ENCODE data around the gene MED26.

DNA sequence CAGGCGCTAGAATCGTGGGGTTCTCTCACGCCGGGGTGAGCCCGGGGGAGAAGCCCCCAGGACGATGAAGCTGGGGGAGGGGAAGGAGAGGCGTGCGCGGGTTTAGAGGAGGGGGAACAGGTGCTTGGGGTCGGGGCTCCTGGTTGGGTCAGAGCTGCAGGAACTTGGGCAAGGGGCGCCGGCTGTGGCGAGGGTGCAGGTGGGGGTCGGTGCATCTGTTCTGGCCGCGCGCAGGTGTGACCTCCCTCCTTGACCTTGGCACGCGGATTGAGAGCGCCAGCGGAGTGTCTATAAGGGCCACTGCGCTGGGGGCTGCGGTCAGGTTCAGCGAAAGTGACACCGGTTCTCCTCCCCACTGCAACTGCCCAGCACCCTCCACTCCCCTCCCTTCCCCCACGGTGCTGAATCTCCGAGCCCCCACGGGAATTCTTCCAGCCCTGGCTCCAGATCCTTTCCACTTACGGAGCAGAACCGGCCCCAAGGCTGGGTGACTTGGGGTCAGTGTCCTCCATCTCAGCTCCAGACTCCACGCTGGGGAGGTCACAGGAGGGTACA, 33.6 kb upstream of the MED26 start:
- TF ChIP-seq, protein P1, sequence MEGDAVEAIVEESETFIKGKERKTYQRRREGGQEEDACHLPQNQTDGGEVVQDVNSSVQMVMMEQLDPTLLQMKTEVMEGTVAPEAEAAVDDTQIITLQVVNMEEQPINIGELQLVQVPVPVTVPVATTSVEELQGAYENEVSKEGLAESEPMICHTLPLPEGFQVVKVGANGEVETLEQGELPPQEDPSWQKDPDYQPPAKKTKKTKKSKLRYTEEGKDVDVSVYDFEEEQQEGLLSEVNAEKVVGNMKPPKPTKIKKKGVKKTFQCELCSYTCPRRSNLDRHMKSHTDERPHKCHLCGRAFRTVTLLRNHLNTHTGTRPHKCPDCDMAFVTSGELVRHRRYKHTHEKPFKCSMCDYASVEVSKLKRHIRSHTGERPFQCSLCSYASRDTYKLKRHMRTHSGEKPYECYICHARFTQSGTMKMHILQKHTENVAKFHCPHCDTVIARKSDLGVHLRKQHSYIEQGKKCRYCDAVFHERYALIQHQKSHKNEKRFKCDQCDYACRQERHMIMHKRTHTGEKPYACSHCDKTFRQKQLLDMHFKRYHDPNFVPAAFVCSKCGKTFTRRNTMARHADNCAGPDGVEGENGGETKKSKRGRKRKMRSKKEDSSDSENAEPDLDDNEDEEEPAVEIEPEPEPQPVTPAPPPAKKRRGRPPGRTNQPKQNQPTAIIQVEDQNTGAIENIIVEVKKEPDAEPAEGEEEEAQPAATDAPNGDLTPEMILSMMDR (conservative IDR thresholded peaks at IDR 0.05; ENCODE audit: low read depth, low read length) = no peak
- TF ChIP-seq EZH2 (IDR thresholded peaks at IDR 0.05; ENCODE audit: borderline replicate concordance, low read depth, low read length, poor library complexity, severe bottlenecking) = no peak

Data from A673 (cell line).